ENCODE results near the gene CTNNBIP1.

CTNNBIP1 gene

DNA sequence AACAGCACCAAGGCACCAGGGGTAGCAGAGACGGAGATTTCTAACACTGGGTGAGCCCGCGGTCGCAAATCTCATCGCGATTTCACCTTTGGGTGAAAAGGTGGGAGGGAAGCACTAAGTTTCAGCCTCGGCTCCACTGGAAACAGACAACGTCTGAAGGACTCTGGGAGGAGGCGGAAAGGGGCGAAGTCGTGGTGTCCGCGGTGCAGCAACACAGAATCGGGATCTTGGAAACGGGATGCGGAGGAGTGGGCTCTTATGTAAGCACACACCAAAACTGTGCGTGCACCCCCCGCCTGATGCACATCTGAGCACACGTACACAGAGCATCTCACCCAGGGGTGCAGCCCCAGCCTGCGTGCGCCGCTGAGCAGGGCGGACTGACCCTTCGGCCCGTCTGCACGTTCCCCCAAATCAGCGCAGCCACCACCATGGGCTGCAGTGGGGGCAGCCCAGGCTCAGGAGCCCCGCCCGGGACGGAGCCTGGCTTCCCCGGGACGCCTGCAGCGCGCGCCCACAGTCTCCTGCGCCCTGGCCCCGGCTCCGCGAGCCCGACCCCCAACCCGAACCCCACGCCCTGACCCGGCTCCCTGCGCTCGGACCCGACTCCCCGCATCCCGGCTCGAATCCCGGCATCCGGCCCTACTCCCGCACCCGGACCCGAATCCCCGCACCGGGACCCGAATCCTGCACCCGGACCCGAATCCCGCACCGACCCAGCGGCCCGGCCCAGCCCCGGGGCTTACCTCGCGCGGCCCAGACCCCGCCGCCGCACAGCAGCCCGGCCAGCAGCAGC lies 87.0 kb downstream of the CTNNBIP1 start:
- DNase-seq (ENCODE audit: insufficient read length, low spot score) (no peak), FAIRE-seq (peak; percentile 82)
- TF ChIP-seq SPI1 (IDR thresholded peaks at IDR 0.05; ENCODE audit: low read depth, low read length) (no peak), POLR2A (IDR thresholded peaks at IDR 0.05; ENCODE audit: low read depth, low read length) (no peak), POU2F2 (IDR thresholded peaks at IDR 0.05; ENCODE audit: low read depth, low read length) (no peak), POLR2AphosphoS5 (IDR thresholded peaks at IDR 0.05; ENCODE audit: low read depth, low read length) (no peak), TAF1 (IDR thresholded peaks at IDR 0.05; ENCODE audit: low read depth, low read length) (no peak), PAX5 (IDR thresholded peaks at IDR 0.05; ENCODE audit: insufficient read depth, low read length, severe bottlenecking) (no peak)

- no peak for FAIRE-seq
Observed at GRCh38 chr1:9822490-9822889, 87.6 kb downstream of the CTNNBIP1 start.

GRCh38 chr1:9821710-9822109 lies 88.4 kb downstream of the CTNNBIP1 start:
- TF ChIP-seq POLR2A (IDR thresholded peaks at IDR 0.05; ENCODE audit: low read depth, low read length) (no peak), POU2F2 (IDR thresholded peaks at IDR 0.05; ENCODE audit: low read depth, low read length) (no peak), POLR2AphosphoS5 (IDR thresholded peaks at IDR 0.05; ENCODE audit: low read depth, low read length) (no peak), SPI1 (IDR thresholded peaks at IDR 0.05; ENCODE audit: low read depth, low read length) (no peak), PAX5 (IDR thresholded peaks at IDR 0.05; ENCODE audit: insufficient read depth, low read length, severe bottlenecking) (no peak), TAF1 (IDR thresholded peaks at IDR 0.05; ENCODE audit: low read depth, low read length) (no peak)
- no peak for FAIRE-seq
- no peak for DNase-seq (ENCODE audit: insufficient read length, low spot score)

More at GRCh38 chr1:9822490-9822889, 87.6 kb downstream of the CTNNBIP1 start:
- DNase-seq (ENCODE audit: insufficient read length, low spot score): no peak
- TF ChIP-seq SPI1 (IDR thresholded peaks at IDR 0.05; ENCODE audit: low read depth, low read length): no peak
- no peak for TF ChIP-seq POU2F2 (IDR thresholded peaks at IDR 0.05; ENCODE audit: low read depth, low read length)
- TF ChIP-seq POLR2A (IDR thresholded peaks at IDR 0.05; ENCODE audit: low read depth, low read length): no peak
- TF ChIP-seq TAF1 (IDR thresholded peaks at IDR 0.05; ENCODE audit: low read depth, low read length): no peak
- TF ChIP-seq PAX5 (IDR thresholded peaks at IDR 0.05; ENCODE audit: insufficient read depth, low read length, severe bottlenecking): no peak
- TF ChIP-seq POLR2AphosphoS5 (IDR thresholded peaks at IDR 0.05; ENCODE audit: low read depth, low read length): no peak

- TF ChIP-seq SPI1 (IDR thresholded peaks at IDR 0.05; ENCODE audit: low read depth, low read length) (no peak), TAF1 (IDR thresholded peaks at IDR 0.05; ENCODE audit: low read depth, low read length) (no peak), POLR2AphosphoS5 (IDR thresholded peaks at IDR 0.05; ENCODE audit: low read depth, low read length) (no peak), POU2F2 (IDR thresholded peaks at IDR 0.05; ENCODE audit: low read depth, low read length) (no peak), PAX5 (IDR thresholded peaks at IDR 0.05; ENCODE audit: insufficient read depth, low read length, severe bottlenecking) (no peak)
- FAIRE-seq (peak; percentile 40), DNase-seq (ENCODE audit: insufficient read length, low spot score) (no peak)
Observed at GRCh38 chr1:9820521-9820920, 89.5 kb downstream of the CTNNBIP1 start.

DNA sequence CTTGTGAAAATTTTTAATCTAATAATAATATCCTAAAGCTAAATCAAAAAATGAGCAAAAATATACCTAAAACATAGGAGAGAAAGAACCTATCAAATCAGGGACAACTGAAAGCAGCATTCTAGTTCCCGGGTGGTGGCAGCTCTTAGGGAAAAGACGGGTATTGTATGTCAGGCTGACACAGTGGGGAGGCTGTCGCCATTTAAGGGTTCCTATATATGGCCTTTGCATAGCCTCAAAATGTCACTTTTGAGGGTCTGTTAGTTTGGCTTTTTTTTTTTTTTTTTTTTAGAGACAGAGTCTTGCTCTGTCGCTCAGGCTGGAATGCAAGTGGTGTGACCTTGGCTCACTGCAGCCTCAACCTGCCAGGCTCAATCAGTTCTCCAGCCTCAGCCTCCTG lies 92.3 kb downstream of the CTNNBIP1 start:
- no peak for FAIRE-seq
- no peak for TF ChIP-seq SPI1 (IDR thresholded peaks at IDR 0.05; ENCODE audit: low read depth, low read length)
- no peak for TF ChIP-seq POU2F2 (IDR thresholded peaks at IDR 0.05; ENCODE audit: low read depth, low read length)
- no peak for TF ChIP-seq POLR2AphosphoS5 (IDR thresholded peaks at IDR 0.05; ENCODE audit: low read depth, low read length)
- TF ChIP-seq TAF1 (IDR thresholded peaks at IDR 0.05; ENCODE audit: low read depth, low read length): no peak
- no peak for TF ChIP-seq POLR2A (IDR thresholded peaks at IDR 0.05; ENCODE audit: low read depth, low read length)
- no peak for DNase-seq (ENCODE audit: insufficient read length, low spot score)

GRCh38 chr1:9816199-9816598 lies 93.9 kb downstream of the CTNNBIP1 start:
- FAIRE-seq: no peak
- TF ChIP-seq SPI1 (IDR thresholded peaks at IDR 0.05; ENCODE audit: low read depth, low read length): no peak
- TF ChIP-seq PAX5 (IDR thresholded peaks at IDR 0.05; ENCODE audit: insufficient read depth, low read length, severe bottlenecking): no peak
- TF ChIP-seq POLR2AphosphoS5 (IDR thresholded peaks at IDR 0.05; ENCODE audit: low read depth, low read length): no peak
- no peak for TF ChIP-seq POLR2A (IDR thresholded peaks at IDR 0.05; ENCODE audit: low read depth, low read length)
- no peak for TF ChIP-seq POU2F2 (IDR thresholded peaks at IDR 0.05; ENCODE audit: low read depth, low read length)
- no peak for TF ChIP-seq TAF1 (IDR thresholded peaks at IDR 0.05; ENCODE audit: low read depth, low read length)
- DNase-seq (ENCODE audit: insufficient read length, low spot score): no peak

- no peak for DNase-seq (ENCODE audit: insufficient read length, low spot score)
- no peak for TF ChIP-seq PAX5 (IDR thresholded peaks at IDR 0.05; ENCODE audit: insufficient read depth, low read length, severe bottlenecking)
- TF ChIP-seq TAF1 (IDR thresholded peaks at IDR 0.05; ENCODE audit: low read depth, low read length): no peak
- no peak for TF ChIP-seq POU2F2 (IDR thresholded peaks at IDR 0.05; ENCODE audit: low read depth, low read length)
- no peak for TF ChIP-seq POLR2AphosphoS5 (IDR thresholded peaks at IDR 0.05; ENCODE audit: low read depth, low read length)
- no peak for TF ChIP-seq SPI1 (IDR thresholded peaks at IDR 0.05; ENCODE audit: low read depth, low read length)
- TF ChIP-seq POLR2A (IDR thresholded peaks at IDR 0.05; ENCODE audit: low read depth, low read length): no peak
- FAIRE-seq: no peak
Observed at GRCh38 chr1:9815150-9815549, 94.9 kb downstream of the CTNNBIP1 start.

DNA sequence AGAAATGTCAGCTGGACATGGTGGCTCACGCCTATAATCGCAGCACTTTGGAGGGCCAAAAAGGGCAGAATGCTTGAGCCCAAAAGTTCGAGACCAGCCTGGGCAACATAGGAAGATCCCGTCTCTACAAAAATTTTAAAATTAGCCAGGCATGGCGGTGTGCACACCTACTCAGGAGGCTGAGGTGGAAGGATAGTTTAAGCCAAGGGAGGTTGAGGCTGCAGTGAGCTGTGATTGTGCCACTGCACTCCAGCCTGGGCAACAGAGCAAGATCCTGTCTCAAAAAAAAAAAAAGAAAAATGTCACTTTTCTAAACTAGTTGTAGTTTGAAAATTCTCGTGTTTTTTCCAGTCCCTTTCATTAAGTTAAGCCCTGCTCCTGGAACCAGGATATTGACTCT lies 95.5 kb downstream of the CTNNBIP1 start:
- DNase-seq (ENCODE audit: insufficient read length, low spot score) (no peak), FAIRE-seq (no peak)

DNA sequence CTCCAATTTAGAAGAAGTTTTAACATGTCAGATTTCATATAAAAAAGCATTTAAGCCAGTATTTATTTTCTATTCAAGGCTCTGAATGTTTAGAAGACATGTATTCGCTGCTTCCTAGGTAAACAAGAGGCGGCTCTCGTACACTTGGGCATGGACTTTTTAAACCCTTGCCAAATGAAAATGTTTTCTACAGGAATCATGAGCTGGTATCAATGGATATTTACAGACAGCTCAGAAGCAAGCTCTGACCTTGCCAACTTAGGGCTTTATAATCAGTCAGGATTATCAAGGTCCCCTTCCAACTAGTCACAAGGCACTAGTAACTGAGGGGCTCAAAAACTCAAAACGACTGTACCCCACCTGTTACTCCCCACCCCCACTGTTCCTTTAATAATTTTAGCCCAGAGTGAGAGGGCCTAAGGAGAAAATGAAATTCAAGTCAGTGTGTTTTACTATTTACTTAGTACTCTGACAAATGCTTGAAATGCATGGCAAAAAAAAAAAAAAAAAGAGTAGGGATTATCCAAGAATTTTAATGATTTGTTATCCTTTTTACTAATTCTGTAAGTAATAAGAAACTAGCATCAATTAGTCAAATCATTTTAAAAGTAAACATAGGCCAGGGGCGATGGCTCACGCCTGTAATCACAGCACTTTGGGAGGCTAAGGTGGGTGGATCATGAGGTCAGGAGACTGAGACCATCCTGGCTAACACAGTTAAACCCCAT lies 98.7 kb downstream of the CTNNBIP1 start:
- FAIRE-seq (no peak), DNase-seq (ENCODE audit: insufficient read length, low spot score) (no peak)
- TF ChIP-seq POLR2AphosphoS5 (IDR thresholded peaks at IDR 0.05; ENCODE audit: low read depth, low read length) (no peak), TAF1 (IDR thresholded peaks at IDR 0.05; ENCODE audit: low read depth, low read length) (no peak), PAX5 (IDR thresholded peaks at IDR 0.05; ENCODE audit: insufficient read depth, low read length, severe bottlenecking) (no peak), POU2F2 (IDR thresholded peaks at IDR 0.05; ENCODE audit: low read depth, low read length) (no peak), POLR2A (IDR thresholded peaks at IDR 0.05; ENCODE audit: low read depth, low read length) (no peak), SPI1 (IDR thresholded peaks at IDR 0.05; ENCODE audit: low read depth, low read length) (no peak)

More for the DNA sequence above, 95.5 kb downstream of the CTNNBIP1 start:
- TF ChIP-seq SPI1 (IDR thresholded peaks at IDR 0.05; ENCODE audit: low read depth, low read length) (no peak), PAX5 (IDR thresholded peaks at IDR 0.05; ENCODE audit: insufficient read depth, low read length, severe bottlenecking) (no peak), TAF1 (IDR thresholded peaks at IDR 0.05; ENCODE audit: low read depth, low read length) (no peak), POLR2A (IDR thresholded peaks at IDR 0.05; ENCODE audit: low read depth, low read length) (no peak), POU2F2 (IDR thresholded peaks at IDR 0.05; ENCODE audit: low read depth, low read length) (no peak)
